ENCODE results near the gene C1orf116.

Gene C1orf116

GRCh38 chr1:207032528-207033017, at the start of gene C1orf116:
Gene C1orf116, minus strand, starts transcription at chr1:207032756. Its CDS starts 5,158 bp downstream, at chr1:207027598.
- no peak for DNase-seq (ENCODE audit: low read depth in 2 of 3, low spot score in 2 of 3)

- DNase-seq (ENCODE audit: low read depth in 2 of 3, low spot score in 2 of 3) = no peak
Measured at GRCh38 chr1:207081806-207082205, 49.2 kb upstream of the C1orf116 start.

GRCh38 chr1:207081088-207081487, 48.5 kb upstream of the C1orf116 start:
- DNase-seq (ENCODE audit: low read depth in 2 of 3, low spot score in 2 of 3) = no peak

DNA sequence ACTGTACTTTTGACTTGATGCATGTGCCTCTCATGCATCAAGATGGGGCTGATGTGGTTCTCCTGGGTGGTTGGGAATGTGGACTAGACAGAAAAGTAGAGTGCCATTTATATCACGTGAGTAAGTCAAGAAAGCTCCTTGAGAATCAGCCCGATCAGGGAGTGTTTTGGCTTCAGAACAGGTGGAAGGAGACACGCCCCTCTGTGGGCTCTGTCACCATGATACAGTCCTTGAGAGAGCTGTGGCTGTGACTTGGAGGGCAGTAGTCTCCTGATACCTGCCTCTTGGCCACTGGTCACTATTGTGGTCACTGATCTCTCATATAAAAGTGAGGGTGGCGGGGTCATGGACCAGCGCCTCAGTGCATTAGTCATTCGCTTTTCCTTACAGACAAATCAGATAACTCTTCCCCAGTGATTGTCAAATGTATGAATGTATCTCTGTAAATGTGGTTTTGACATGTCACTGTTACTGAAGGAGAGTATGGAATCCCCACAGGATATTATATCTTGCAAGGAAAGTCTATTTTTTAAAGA, 47.2 kb upstream of the C1orf116 start:
- DNase-seq (ENCODE audit: low read depth in 2 of 3, low spot score in 2 of 3) = no peak

GRCh38 chr1:207078578-207079132, 46.1 kb upstream of the C1orf116 start:
- DNase-seq (ENCODE audit: low read depth in 2 of 3, low spot score in 2 of 3) = no peak

- DNase-seq (ENCODE audit: low read depth in 2 of 3, low spot score in 2 of 3) = peak in 1 of 3 experiments; percentile 40
Measured at GRCh38 chr1:207077470-207078377, 45.2 kb upstream of the C1orf116 start.

- DNase-seq (ENCODE audit: low read depth in 2 of 3, low spot score in 2 of 3) = no peak
Measured at GRCh38 chr1:207077012-207077411, 44.5 kb upstream of the C1orf116 start.

- DNase-seq (ENCODE audit: low read depth in 2 of 3, low spot score in 2 of 3) = no peak
Measured at GRCh38 chr1:207076181-207076955, 43.8 kb upstream of the C1orf116 start.

DNA sequence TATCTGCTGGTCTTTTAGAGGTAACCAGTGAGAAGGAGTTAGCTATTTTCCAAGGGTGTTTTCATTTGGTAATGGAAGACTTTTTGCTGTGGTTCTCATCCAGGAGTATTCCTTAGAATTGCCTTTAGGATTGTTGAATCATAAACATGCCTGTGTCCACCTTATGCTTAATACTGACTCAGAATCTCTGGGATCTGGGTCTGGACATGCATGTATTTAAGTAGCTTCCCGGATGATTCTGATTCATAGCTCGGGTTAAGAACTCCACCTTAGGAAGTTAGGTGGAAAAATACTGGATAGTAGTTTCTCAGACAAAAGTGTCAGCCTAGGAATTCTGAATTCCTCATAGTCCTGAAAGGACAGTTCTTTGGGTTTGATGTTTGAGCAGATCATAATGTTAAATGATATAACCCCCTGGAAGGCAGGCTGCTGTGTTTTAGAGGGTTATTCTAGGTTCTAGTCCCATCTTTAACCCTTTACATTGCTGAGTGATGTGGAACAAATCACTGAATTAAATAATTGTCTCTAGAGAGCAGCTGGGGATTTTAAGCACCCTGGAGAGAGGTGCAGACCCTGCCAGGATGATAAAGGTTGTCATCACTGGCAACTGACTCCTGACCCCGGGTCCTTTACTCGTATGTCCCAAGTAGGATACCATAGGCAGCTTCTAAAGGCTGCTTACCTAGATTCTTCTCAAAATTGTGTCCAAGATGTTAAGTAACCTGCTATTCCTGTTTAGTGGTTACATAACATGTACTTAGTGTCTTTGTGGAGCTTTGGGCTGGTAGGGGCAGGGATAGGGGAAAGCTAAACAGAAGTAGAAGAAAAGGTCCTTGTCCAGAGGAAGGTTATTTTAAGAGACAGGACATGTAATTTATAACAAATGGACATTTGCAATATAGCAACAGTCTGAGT, 41.6 kb upstream of the C1orf116 start:
- DNase-seq (ENCODE audit: low read depth in 2 of 3, low spot score in 2 of 3) = no peak

DNA sequence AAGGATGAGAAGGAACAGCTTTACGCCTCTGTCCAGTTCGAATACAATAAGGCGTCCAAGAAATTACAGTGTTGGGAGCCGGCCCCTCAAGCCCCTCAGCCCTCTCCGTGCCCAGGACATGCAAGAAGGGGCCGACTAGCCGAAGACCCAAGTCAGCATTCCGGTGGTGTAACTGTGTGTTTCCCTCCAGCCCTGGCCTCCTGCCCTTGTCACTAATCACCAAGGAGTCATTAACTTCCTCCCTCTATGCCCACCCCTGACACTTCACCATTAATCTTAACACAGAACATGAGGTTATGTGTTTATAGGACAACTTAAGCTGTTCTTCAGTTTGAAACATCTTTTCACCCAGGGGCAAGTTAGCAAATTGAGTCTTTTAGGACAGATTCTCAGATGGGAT, 39.7 kb upstream of the C1orf116 start:
- no peak for DNase-seq (ENCODE audit: low read depth in 2 of 3, low spot score in 2 of 3)

DNA sequence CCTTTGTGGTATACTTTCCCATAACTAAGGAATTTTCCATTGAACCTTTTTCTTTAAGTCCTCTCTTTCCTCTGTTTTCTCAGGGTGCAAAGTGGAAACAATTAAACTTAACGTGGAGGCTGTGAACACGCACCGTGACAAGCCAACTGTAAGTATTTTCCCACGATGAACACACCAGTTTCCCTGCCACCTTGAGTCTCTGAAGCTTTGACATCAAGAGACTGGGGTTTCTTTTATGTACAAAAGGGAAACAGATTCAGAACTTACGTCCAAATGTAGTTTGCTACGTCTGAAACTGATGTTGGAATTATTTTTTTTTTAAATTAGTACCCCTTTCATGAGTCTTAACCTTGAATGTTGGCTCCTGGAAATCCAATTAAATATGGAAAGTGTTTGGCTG, 38.9 kb upstream of the C1orf116 start:
- DNase-seq (ENCODE audit: low read depth in 2 of 3, low spot score in 2 of 3) = no peak

DNA sequence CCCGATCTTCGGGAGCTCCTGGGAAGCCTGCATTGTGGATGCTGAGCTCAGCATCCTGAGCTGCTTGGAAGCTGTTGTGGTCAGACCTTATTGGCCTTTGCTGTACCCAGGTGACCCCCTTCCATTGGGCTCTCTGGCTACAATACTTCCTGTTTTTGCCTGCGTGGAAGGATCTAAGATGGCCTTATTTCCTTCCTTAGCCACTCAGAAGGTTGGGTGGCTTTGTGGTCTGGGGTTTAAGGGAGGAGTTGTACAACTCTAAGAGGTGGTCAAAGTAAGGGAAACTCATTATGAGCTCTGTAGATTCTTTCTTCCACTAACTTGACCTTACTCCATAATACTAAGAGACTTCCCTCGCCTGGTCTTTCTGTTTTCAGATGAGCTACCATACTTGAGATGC, 38.3 kb upstream of the C1orf116 start:
- no peak for DNase-seq (ENCODE audit: low read depth in 2 of 3, low spot score in 2 of 3)

GRCh38 chr1:207069858-207070506, 37.4 kb upstream of the C1orf116 start:
- no peak for DNase-seq (ENCODE audit: low read depth in 2 of 3, low spot score in 2 of 3)

GRCh38 chr1:207069061-207069460, 36.5 kb upstream of the C1orf116 start:
- DNase-seq (ENCODE audit: low read depth in 2 of 3, low spot score in 2 of 3) = no peak

DNA sequence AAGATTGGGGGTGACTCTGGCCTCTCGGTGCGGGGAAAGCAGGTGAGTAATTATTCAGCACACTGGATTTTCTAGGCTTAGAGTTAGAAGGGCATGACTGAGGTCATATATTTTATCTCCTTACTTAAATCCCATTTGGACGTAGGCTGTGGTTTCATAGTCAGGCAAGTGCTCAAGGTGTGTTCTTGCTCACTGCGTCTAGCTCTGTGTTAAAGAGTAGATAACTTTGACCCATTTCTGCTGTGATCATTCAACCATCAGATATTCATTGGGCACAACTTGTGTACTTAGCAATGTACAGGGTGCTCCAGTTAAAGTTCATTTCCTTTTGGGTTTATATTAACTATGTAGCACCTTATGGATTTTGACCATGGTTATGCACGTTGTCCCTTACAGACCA, 35.1 kb upstream of the C1orf116 start:
- DNase-seq (ENCODE audit: low read depth in 2 of 3, low spot score in 2 of 3) = no peak

DNA sequence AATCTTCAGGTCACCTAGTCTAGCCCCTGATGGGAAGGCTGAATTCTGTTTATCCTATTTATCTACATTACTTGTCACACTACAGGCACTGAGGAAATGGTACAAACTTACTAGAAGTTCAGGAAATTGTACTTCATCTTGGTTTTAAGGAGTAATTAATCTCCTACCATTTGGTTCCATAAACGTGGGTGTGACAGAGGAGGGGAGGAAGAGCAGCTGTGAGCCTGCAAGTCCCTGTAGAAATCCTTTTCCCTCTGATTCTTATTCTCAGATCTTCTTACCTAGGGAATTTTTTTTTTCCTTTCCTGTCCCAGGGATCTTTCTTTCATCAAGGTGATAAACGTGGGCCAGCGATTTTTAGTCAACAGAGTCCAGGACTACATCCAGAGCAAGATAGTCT, 34.6 kb upstream of the C1orf116 start:
- DNase-seq (ENCODE audit: low read depth in 2 of 3, low spot score in 2 of 3) = no peak

- no peak for DNase-seq (ENCODE audit: low read depth in 2 of 3, low spot score in 2 of 3)
Measured at GRCh38 chr1:207064561-207064960, 32.0 kb upstream of the C1orf116 start.

DNA sequence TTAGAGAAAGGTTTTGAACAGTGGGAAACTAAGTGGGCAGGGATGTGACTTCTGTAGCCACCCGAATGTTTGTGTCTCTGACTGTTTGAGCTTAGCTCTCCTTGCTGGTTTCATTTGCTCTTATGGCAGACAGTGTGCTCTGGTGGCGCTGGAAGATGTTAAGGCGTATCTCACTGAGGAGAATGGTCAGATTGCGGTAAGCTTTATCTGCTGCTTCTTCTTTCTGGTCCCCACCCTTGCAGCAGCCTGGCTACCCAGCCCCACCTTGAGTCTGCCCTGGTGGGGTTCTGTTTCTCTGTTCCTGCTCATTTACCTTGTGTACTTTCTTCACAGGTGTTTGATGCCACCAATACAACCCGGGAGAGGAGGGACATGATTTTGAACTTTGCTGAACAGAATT, 30.5 kb upstream of the C1orf116 start:
- DNase-seq (ENCODE audit: low read depth in 2 of 3, low spot score in 2 of 3) = no peak

DNA sequence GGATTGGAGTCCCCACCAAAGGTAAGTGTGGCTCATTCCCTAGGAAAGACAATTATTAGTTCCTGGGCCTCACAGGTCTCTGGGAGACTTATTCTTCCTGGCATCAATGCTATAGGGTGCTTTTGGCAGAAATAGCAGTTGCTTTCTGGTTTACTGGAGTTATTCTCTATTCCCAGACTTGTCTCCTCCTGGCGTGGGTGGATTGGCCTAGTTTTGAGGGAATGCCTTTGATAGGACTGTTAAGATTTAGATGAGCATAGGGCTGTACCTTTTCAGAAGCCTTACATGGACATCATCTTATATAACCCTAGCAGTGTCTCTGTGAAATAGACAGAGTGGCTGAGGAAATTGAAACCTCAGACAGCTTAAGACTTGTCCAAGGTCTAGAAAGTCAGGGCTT, 29.5 kb upstream of the C1orf116 start:
- no peak for DNase-seq (ENCODE audit: low read depth in 2 of 3, low spot score in 2 of 3)

GRCh38 chr1:207060596-207060995, 28.0 kb upstream of the C1orf116 start:
- DNase-seq (ENCODE audit: low read depth in 2 of 3, low spot score in 2 of 3) = no peak
